Epidermal melanocyte (primary cell): Measurements from ENCODE around the gene TBXAS1.

ENCODE experiments used
- DNase-seq: peaks from one replicate; pipeline ENCODE4 v3.0.0; 2011; ENCODE audit warnings: low spot score; ENCODE audit not compliant: insufficient read length

Gene TBXAS1

DNA sequence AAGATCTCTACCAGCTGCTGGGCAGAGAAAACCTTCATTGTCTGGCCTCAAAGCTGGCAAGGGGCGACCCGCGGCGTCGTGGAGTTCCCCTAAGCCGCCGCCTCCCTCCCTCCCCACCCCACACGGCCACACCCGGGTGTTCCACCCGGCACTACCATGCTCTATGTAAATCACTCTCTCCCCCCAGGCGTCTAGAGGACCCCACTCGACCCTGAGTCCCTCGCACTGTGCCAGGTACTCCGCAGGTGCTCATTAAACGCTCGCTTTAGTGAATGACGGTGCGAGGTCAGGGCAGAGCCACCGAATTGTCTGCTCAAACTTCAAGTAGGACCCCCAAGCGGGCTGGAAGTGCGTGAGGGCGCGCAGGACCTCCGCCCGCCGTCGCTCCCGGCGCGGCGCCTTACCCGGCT lies 233.1 kb downstream of the TBXAS1 start:
- DNase-seq, result no peak

DNA sequence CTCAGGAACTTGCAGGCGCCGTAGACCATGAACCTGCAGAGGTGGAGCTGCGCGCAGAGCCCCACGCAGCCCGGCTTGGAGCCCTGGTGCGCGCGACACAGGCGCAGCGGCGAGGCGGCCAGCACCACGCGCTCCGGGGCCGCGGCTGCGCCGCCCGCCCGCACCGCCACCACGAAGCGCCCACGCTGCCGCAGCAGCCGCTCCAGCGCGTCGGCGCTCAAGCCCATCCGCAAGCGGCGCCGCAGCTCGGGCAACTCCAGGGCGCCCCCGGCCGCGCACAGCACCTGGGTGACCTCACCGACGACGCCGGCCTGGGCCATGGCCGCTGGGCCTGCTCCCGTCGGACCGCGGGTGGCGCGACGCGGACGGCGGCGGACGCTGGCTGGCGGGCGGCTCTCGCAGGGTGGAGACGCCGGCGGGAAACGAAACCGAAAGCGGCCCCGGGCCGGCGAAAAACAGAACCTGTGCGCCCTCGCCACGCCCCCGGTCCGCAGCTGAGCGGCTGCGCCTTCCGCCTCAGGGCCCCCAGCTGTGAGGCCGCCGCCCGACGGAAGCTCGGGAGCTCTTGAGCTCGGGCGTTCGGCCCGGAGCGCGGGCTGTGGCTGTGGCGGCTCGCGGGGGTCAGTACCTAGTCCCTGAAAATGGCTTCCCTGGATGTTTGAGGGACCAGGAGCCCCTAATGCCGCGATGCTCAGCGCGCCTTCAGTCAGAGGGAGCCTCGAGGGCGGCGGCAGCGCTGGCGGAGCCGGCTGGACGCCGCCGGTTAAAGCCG lies 233.7 kb downstream of the TBXAS1 start, which contains the start of gene PARP12:
TSS of gene PARP12 (minus strand) at position 424 of the 772 bp plus-strand sequence. CDS start at position 320, 104 bp downstream.
- DNase-seq, result no peak

DNA sequence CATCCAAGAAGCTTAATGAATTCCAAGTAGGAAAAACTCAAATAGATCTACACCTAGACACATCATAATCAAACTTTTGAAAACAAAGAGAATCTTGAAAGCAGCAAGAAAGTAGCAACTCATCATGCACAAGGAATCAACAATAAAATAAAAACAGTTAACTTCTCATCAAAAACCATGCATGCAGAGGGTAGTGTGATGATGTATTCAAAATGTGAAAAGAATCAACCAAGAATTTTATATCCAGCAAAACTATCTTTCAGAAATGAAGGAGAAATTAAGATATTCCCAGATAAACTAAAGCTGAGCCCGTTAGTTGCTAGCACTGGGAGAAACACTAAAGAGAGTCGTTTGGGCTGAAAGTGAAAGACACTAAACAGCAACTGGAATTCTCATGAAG lies 238.0 kb downstream of the TBXAS1 start:
- no peak for DNase-seq

DNA sequence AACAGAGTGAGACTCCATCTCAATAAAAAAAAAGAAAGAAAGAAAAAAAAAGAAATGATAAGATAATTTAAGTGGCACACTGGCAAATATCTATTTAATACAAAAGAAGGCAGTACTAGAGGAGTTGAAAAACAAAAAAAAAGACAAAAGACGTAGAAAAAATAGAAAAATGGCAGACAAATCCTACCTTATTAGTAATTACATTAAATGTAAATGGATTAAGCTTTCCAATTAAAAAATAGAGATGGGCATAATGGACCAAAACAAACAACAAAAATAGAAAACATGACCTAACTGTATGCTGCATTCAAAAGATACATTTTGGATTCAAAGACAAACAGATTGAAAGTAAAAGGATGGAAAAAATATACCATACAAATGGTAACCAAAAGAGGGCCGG lies 239.0 kb downstream of the TBXAS1 start:
- no peak for DNase-seq

DNA sequence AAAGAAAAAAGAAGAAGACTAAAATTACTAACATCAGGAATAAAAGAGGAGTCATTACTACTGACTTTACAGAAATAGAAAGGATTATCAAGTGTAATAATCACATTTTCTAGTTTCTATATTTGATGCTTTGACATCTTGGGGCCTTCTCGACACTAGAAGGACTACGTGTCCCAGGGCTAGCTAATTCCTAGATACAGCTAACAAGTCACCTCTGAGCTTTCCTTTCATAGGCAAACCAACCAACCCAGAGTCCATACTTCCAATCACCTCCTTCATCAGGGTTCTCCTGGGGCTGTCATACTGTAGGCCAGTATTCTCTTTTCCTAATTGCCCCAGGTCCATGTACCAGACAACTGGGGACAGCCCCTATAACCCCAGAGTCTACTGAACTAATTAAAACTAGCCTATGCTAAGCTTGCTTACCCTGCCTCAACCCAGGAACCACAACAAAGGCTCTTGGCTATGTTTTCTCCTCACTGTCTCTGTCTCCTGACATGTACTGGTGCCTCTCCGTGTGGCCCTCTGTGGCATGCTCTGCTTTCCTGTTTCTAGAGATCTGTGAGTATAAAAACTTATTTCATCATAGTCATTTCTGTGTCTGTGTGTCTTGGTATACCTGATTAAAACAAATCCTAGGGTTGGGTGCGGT lies 240.4 kb downstream of the TBXAS1 start:
- no peak for DNase-seq
